Measurements from ENCODE around the gene USP3. TPM values are rescaled to one million over a fixed set of nuclear protein-coding genes. Genes with fewer than 3 reads are reported as not detected.

The USP3 gene
- total and polyA plus RNA-seq, 9 of the 15 experiments (the other 6 are each of a cell fraction or from before 2014, with no cell fraction given), result 17.3 to 54.3 (median 34.8) TPM

DNA sequence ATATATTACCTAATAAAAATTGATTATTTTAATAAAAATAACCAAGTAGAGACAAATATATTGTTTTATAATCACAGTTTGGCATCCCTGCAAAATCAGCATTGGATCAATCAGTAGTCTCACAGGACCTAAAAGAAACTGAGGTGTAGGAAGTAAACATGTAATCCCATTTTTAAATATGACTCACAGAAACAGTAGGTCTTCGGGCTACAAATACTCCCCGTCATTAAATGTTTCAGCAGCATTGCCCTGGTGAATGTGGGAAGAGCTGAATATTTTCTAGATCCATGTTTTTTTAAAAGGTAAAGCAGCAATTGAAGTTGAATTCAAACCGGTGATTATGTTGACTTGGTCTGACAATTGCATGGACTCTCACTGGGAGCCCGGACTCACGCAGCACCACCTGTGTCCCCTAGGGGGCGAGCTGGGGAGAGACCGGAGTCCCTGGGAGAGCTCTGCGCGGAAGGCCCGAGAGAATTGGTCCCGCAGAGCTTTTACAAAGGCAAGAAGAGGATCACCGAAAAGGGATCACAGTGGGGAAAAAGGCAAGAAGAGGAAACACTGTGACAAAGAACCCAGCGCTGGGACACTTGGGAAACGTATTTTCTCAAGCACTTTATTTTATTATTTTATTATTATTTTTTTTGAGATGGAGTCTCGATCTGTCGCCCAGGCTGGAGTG, 17.2 kb upstream of the USP3 start (continued):
- TF ChIP-seq, protein P1, sequence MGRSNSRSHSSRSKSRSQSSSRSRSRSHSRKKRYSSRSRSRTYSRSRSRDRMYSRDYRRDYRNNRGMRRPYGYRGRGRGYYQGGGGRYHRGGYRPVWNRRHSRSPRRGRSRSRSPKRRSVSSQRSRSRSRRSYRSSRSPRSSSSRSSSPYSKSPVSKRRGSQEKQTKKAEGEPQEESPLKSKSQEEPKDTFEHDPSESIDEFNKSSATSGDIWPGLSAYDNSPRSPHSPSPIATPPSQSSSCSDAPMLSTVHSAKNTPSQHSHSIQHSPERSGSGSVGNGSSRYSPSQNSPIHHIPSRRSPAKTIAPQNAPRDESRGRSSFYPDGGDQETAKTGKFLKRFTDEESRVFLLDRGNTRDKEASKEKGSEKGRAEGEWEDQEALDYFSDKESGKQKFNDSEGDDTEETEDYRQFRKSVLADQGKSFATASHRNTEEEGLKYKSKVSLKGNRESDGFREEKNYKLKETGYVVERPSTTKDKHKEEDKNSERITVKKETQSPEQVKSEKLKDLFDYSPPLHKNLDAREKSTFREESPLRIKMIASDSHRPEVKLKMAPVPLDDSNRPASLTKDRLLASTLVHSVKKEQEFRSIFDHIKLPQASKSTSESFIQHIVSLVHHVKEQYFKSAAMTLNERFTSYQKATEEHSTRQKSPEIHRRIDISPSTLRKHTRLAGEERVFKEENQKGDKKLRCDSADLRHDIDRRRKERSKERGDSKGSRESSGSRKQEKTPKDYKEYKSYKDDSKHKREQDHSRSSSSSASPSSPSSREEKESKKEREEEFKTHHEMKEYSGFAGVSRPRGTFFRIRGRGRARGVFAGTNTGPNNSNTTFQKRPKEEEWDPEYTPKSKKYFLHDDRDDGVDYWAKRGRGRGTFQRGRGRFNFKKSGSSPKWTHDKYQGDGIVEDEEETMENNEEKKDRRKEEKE (IDR thresholded peaks at IDR 0.05; ENCODE audit: borderline replicate concordance in 1 of 2, control insufficient read depth in 1 of 2, low read depth in 2 of 2, low read length in 1 of 2), result no peak
- TF ChIP-seq KAT2B (IDR thresholded peaks at IDR 0.05; ENCODE audit: low read depth, low read length) (no peak), ZNF140 (CRISPR knock-in tag; IDR thresholded peaks at IDR 0.05) (no peak), BRD4 (IDR thresholded peaks at IDR 0.05) (no peak), ELK3 (CRISPR knock-in tag; IDR thresholded peaks at IDR 0.05) (no peak), LCOR (CRISPR knock-in tag; IDR thresholded peaks at IDR 0.05) (no peak), KLF10 (CRISPR knock-in tag; IDR thresholded peaks at IDR 0.05) (no peak), EGR1 (conservative IDR thresholded peaks at IDR 0.05) (no peak), GTF2F1 (IDR thresholded peaks at IDR 0.05; ENCODE audit: low read depth, low read length) (no peak), TFAM (CRISPR knock-in tag; conservative IDR thresholded peaks at IDR 0.05) (no peak), PTRF (tag; IDR thresholded peaks at IDR 0.05) (no peak), PRMT5 (CRISPR knock-in tag; IDR thresholded peaks at IDR 0.05) (no peak), ATF2 (CRISPR knock-in tag; IDR thresholded peaks at IDR 0.05) (no peak), HMG20B (CRISPR knock-in tag; IDR thresholded peaks at IDR 0.05) (no peak), HMGN3 (IDR thresholded peaks at IDR 0.05; ENCODE audit: borderline replicate concordance, extremely low read depth, insufficient read length, low read depth, low read length) (no peak), XRCC4 (IDR thresholded peaks at IDR 0.05; ENCODE audit: extremely low read depth, insufficient read depth, insufficient read length) (no peak), ZNF77 (CRISPR knock-in tag; IDR thresholded peaks at IDR 0.05) (no peak), TEAD4 (IDR thresholded peaks at IDR 0.05; ENCODE audit: low read length) (peak; percentile 22; the same call in 1 of the 2 replicates), TEAD4 (CRISPR knock-in tag; IDR thresholded peaks at IDR 0.05; ENCODE audit: borderline replicate concordance) (no peak), TCF7L2 (IDR thresholded peaks at IDR 0.05; ENCODE audit: low read depth, low read length) (no peak)
- TF ChIP-seq, protein P2, sequence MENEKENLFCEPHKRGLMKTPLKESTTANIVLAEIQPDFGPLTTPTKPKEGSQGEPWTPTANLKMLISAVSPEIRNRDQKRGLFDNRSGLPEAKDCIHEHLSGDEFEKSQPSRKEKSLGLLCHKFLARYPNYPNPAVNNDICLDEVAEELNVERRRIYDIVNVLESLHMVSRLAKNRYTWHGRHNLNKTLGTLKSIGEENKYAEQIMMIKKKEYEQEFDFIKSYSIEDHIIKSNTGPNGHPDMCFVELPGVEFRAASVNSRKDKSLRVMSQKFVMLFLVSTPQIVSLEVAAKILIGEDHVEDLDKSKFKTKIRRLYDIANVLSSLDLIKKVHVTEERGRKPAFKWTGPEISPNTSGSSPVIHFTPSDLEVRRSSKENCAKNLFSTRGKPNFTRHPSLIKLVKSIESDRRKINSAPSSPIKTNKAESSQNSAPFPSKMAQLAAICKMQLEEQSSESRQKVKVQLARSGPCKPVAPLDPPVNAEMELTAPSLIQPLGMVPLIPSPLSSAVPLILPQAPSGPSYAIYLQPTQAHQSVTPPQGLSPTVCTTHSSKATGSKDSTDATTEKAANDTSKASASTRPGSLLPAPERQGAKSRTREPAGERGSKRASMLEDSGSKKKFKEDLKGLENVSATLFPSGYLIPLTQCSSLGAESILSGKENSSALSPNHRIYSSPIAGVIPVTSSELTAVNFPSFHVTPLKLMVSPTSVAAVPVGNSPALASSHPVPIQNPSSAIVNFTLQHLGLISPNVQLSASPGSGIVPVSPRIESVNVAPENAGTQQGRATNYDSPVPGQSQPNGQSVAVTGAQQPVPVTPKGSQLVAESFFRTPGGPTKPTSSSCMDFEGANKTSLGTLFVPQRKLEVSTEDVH (IDR thresholded peaks at IDR 0.05; ENCODE audit: low read depth, partially characterized antibody), result no peak

Data from K562 (cell line).